Measurements from ENCODE around the gene STARD3. TPM values are rescaled to one million over a fixed set of nuclear protein-coding genes. Genes with fewer than 3 reads are reported as not detected.

The STARD3 gene
- total RNA-seq, 6 experiments from 2014 or later, result 44.0 to 52.3 (median 46.3) TPM

DNA sequence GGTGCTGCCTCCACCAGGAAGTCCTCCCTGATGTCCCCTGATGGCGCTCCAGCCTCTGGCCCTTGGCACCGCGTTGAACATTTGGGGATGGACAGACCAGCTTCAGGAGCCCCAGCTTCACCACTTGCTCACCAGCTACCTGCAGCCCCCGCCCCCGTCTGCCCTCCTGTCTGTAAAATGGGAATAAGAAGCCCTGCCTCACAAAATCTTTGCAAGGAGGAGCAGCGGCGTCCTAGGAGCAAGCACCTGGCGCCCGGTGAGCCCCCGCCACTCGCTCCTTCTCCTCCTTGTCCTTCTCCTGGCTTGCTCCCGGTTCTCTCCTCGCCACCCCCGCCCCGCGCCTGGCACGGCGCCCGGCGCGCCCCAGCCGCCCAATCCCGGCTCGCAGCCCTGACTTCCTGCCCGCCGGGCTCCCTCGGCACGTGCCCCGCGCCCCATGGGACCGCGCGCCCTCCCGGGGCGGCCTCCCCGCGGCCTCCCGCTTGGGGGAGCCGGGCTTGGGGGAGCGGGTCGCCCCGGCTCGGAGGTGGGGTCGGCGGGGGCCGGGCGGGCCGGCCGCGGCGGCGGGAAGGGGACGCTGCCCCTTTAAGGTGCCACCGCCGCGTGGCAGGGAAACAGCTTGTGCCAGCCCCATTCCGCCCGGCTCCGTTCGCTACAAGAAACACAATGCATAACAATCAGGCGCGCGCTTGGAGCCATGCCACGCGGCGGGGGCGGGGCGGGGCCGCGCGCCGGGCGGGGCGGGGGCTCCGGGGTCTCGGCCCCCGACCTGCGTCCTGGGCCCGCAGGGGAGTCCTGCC lies 19.3 kb upstream of the STARD3 start:
- H3K4me1 Mint-ChIP-seq (ENCODE audit: low read depth), result peaks cover 8% of the 10 kb centered on the region
- TF ChIP-seq, protein P1, sequence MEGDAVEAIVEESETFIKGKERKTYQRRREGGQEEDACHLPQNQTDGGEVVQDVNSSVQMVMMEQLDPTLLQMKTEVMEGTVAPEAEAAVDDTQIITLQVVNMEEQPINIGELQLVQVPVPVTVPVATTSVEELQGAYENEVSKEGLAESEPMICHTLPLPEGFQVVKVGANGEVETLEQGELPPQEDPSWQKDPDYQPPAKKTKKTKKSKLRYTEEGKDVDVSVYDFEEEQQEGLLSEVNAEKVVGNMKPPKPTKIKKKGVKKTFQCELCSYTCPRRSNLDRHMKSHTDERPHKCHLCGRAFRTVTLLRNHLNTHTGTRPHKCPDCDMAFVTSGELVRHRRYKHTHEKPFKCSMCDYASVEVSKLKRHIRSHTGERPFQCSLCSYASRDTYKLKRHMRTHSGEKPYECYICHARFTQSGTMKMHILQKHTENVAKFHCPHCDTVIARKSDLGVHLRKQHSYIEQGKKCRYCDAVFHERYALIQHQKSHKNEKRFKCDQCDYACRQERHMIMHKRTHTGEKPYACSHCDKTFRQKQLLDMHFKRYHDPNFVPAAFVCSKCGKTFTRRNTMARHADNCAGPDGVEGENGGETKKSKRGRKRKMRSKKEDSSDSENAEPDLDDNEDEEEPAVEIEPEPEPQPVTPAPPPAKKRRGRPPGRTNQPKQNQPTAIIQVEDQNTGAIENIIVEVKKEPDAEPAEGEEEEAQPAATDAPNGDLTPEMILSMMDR (IDR thresholded peaks at IDR 0.05), result no peak

DNA sequence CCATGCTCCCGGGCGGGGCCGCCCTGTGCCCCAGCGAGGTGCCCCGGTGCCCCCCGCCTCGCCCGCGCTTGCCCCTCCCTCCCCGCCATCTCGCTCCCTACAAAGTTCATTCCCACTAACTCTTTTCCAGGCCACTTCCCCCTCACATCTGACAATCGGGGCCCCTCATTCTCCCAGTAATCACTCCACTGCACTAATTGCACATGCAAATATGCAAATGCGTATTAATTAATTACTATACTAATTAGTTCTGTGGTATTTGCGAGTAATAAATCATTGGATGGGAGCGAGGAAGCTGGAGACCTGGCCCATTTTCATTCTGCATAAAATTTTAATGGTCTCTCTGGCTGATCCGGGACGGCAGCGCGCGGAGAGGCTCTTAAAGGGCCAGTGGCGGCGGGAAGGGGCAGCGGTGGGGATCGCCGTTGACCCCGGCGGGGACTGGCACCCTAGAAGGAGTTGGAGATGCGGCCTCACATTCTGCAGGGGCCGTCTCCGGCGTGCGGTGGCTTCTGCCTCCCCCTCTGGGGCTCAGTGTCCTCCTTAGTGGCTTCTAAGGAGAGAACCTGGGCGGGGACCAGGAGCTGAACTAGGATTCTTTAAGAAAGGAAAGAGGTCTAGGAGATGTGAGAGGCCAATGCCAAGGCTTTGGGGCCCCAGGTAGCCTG lies 18.6 kb upstream of the STARD3 start:
- TF ChIP-seq, protein P1 (IDR thresholded peaks at IDR 0.05), result no peak
- no peaks in the 10 kb centered on the region for H3K9me3 Mint-ChIP-seq
- no peak for DNase-seq
- H3K4me3 Mint-ChIP-seq, result peak overlapping the region; percentile 87
- H3K27ac Mint-ChIP-seq, result peak overlapping the region; percentile 68
- H3K27me3 Mint-ChIP-seq (ENCODE audit: insufficient read depth), result peaks cover 18% of the 10 kb centered on the region
- H3K4me1 Mint-ChIP-seq (ENCODE audit: low read depth), result peaks cover 11% of the 10 kb centered on the region
- no peaks in the 10 kb centered on the region for H3K36me3 Mint-ChIP-seq (ENCODE audit: low read depth)

More for the DNA sequence above, 19.3 kb upstream of the STARD3 start:
- Mint-ChIP-seq H3K27ac (peak overlapping the region; percentile 68), H3K36me3 (ENCODE audit: low read depth) (no peaks in the 10 kb centered on the region), H3K4me3 (peak overlapping the region; percentile 87; the same call in 1 of the 2 replicates), H3K9me3 (no peaks in the 10 kb centered on the region), H3K27me3 (ENCODE audit: insufficient read depth) (peaks cover 15% of the 10 kb centered on the region)
- DNase-seq, result peak; percentile 30

- no peaks in the 10 kb centered on the region for H3K9me3 Mint-ChIP-seq
Measured at GRCh38 chr17:39618956-39619785, 17.8 kb upstream of the STARD3 start.

GRCh38 chr17:39619786-39620101 lies 17.2 kb upstream of the STARD3 start:
- Mint-ChIP-seq H3K27me3 (ENCODE audit: insufficient read depth) (peaks cover 23% of the 10 kb centered on the region), H3K4me3 (no peak overlapping the region), H3K36me3 (ENCODE audit: low read depth) (no peaks in the 10 kb centered on the region), H3K27ac (no peak overlapping the region), H3K9me3 (no peaks in the 10 kb centered on the region), H3K4me1 (ENCODE audit: low read depth) (peaks cover 13% of the 10 kb centered on the region)
- TF ChIP-seq, protein P1 (IDR thresholded peaks at IDR 0.05), result no peak
- DNase-seq, result no peak

More at GRCh38 chr17:39618956-39619785, 17.8 kb upstream of the STARD3 start:
- H3K36me3 Mint-ChIP-seq (ENCODE audit: low read depth), result no peaks in the 10 kb centered on the region
- H3K4me3 Mint-ChIP-seq, result peak overlapping the region; percentile 87
- H3K4me1 Mint-ChIP-seq (ENCODE audit: low read depth), result peaks cover 13% of the 10 kb centered on the region
- DNase-seq, result no peak
- peaks cover 23% of the 10 kb centered on the region for H3K27me3 Mint-ChIP-seq (ENCODE audit: insufficient read depth)
- no peak overlapping the region for H3K27ac Mint-ChIP-seq
- TF ChIP-seq, protein P1 (IDR thresholded peaks at IDR 0.05), result no peak

DNA sequence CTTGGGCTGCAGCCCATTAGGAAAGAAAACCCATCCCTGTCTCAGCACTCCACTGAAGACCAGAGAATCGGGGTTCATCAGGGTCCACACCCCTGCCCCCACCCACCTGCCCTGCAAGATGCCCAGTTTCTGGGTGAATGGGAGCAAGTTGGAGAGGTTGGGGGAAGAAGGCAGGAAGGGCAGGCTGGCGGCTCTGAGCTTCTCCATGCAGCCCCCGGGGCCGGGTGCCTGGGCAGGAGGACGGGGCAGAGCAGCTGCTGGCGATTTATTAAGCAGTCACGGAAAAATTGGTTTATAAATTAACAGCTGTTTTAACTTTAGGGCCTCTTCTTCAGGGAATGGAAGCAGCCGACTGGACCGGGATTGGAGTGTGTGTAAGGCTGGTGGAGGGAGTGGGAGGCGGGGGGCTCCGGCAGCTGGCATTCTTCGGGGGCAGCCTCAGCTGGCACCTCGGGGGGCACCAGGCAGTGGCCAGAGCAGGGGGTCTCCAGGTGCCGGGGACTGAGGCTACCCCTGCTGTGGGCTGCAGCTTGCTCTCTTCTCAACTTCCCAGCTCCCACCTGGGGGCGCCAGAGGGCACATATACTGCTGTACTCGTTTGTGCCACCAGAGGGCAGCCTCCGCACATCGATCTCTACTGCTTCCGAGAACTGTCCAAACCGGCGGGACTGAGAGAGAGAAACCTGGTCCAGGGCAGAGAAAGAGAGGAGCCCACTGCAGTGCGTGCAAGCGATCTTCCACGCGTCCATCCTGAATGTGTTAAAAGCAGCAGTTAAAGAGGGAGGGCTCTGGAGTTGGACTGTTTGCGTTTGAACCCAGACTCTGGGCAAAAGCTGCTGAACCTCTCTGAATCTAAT lies 15.2 kb upstream of the STARD3 start:
- Mint-ChIP-seq H3K4me1 (ENCODE audit: low read depth) (peaks cover 13% of the 10 kb centered on the region), H3K9me3 (no peaks in the 10 kb centered on the region), H3K27me3 (ENCODE audit: insufficient read depth) (peaks cover 30% of the 10 kb centered on the region), H3K36me3 (ENCODE audit: low read depth) (no peaks in the 10 kb centered on the region), H3K27ac (no peak overlapping the region), H3K4me3 (peak overlapping the region; percentile 63)
- peak; percentile 65 for DNase-seq
- TF ChIP-seq, protein P1 (IDR thresholded peaks at IDR 0.05), result peak; percentile 100

All from HFFc6 (cell line).